Hepatocyte (in vitro differentiated cells): ENCODE measurements around the gene POLR2I. TPM values are rescaled to one million over a fixed set of nuclear protein-coding genes. Genes with fewer than 3 reads are reported as not detected.

Experiments used
- DNase-seq: peaks from one replicate; pipeline ENCODE4 v3.0.0-alpha.2; 2016; ENCODE audit warnings: low spot score
- H2AFZ ChIP-seq: fragments of 200-600 bp; sonication (generic); 2 replicates; pipeline ENCODE4 v1.6.0; 2016; ENCODE audit warnings: antibody characterized with exemption, mild to moderate bottlenecking
- H3K27ac ChIP-seq: fragments of 200-600 bp; sonication (generic); 2 replicates; pipeline ENCODE4 v1.5.1; 2016; ENCODE audit warnings: mild to moderate bottlenecking
- H3K27me3 ChIP-seq: fragments of 200-600 bp; sonication (generic); 2 replicates; pipeline ENCODE4 v1.6.1; 2016
- H3K36me3 ChIP-seq: fragments of 200-600 bp; sonication (generic); replicated peaks from 2 replicates; pipeline ENCODE4 v1.5.1; 2016; ENCODE audit warnings: low read depth; ENCODE audit not compliant: insufficient read depth
- H3K4me1 ChIP-seq: fragments of 200-600 bp; sonication (generic); 2 replicates; pipeline ENCODE4 v1.5.1; 2016; ENCODE audit warnings: mild to moderate bottlenecking, moderate library complexity; ENCODE audit not compliant: insufficient read depth
- H3K4me2 ChIP-seq: fragments of 200-600 bp; sonication (generic); 2 replicates; pipeline ENCODE4 v1.6.0; 2016
- H3K4me3 ChIP-seq: fragments of 200-600 bp; sonication (generic); 2 replicates; pipeline ENCODE4 v1.5.1; 2016; ENCODE audit warnings: mild to moderate bottlenecking
- H3K79me2 ChIP-seq: fragments of 200-600 bp; sonication (generic); 2 replicates; pipeline ENCODE4 v1.6.0; 2017; ENCODE audit warnings: mild to moderate bottlenecking
- H3K9me2 ChIP-seq: fragments of 200-600 bp; sonication (generic); replicated peaks from 2 replicates; pipeline ENCODE4 v1.6.0; 2017; ENCODE audit warnings: mild to moderate bottlenecking; ENCODE audit not compliant: insufficient read depth
- H3K9me3 ChIP-seq: fragments of 200-600 bp; sonication (generic); 2 replicates; pipeline ENCODE4 v1.5.1; 2016; ENCODE audit warnings: low read depth, mild to moderate bottlenecking
- H4K20me1 ChIP-seq: fragments of 200-600 bp; sonication (generic); 2 replicates; pipeline ENCODE4 v1.6.0; 2016; ENCODE audit warnings: mild to moderate bottlenecking; ENCODE audit not compliant: insufficient read depth, poor library complexity, severe bottlenecking
- CTCF ChIP-seq: fragments of 200-600 bp; sonication (generic); IDR thresholded peaks from 2 replicates; pipeline ENCODE4 v1.5.1; 2016; ENCODE audit warnings: antibody characterized with exemption, mild to moderate bottlenecking; ENCODE audit not compliant: poor library complexity
- EZH2 ChIP-seq: fragments of 200-600 bp; sonication (generic); IDR thresholded peaks from 2 replicates; pipeline ENCODE4 v1.6.1; 2016; ENCODE audit warnings: antibody characterized with exemption, mild to moderate bottlenecking, borderline replicate concordance
- EZH2phosphoT487 ChIP-seq: fragments of 200-600 bp; sonication (generic); IDR thresholded peaks from one replicate; pipeline ENCODE4 v1.6.1; 2018; ENCODE audit warnings: antibody characterized with exemption, mild to moderate bottlenecking, low read depth, moderate library complexity; ENCODE audit not compliant: unreplicated experiment, severe bottlenecking
- WGBS: methylation state at CpG from one replicate; pipeline ENCODE4 v1.1.6; 2016; ENCODE audit warnings: low lambda C conversion rate; ENCODE audit errors: missing lambda C conversion rate; 5-methylcytosine and 5-hydroxymethylcytosine counted together
- polyA plus RNA-seq: library from polyadenylated mRNA; unstranded; fragments of >200 nt; fragmentation: Nextera tagmentation; extraction: Ambion mirVana; gene quantifications from 2 replicates; pipeline ENCODE4 v1.2.1, GENCODE V29; 2016
- total RNA-seq: library from RNA; depleted of rRNA; stranded (reverse); fragments of >200 nt; gene quantifications from 2 replicates; pipeline ENCODE4 v1.2.3, GENCODE V29; 2014

Gene POLR2I
- total and polyA plus RNA-seq, 2 experiments from 2014 or later = 19.3 to 115 TPM

- H3K27me3 ChIP-seq = no peaks in the 10 kb centered on the region
- H3K4me1 ChIP-seq = peaks cover 8% of the 10 kb centered on the region
- H3K4me2 ChIP-seq = no peak overlapping the region
- no peak overlapping the region for H3K27ac ChIP-seq
- TF ChIP-seq CTCF (no peak), EZH2phosphoT487 (no peak), EZH2 (no peak)
- no peaks in the 10 kb centered on the region for H3K9me3 ChIP-seq
- H3K79me2 ChIP-seq = peaks cover 12% of the 10 kb centered on the region
- no peak overlapping the region for H2AFZ ChIP-seq
- no peak for DNase-seq
- no peaks in the 10 kb centered on the region for H3K9me2 ChIP-seq
- H4K20me1 ChIP-seq = no peaks in the 10 kb centered on the region
- WGBS = 86% methylated on average over 12 of the region's 13 CpGs
- H3K4me3 ChIP-seq = no peak overlapping the region
- no peaks in the 10 kb centered on the region for H3K36me3 ChIP-seq
Observed at GRCh38 chr19:36111200-36111539, 3.5 kb downstream of the POLR2I start.

GRCh38 chr19:36110487-36111199, 4.0 kb downstream of the POLR2I start, which contains the start of gene OVOL3:
TSS of gene OVOL3 (plus strand) at chr19:36111143. CDS start at chr19:36111203, 60 bp downstream.
- Histone ChIP-seq H3K79me2 (peaks cover 10% of the 10 kb centered on the region), H3K27ac (no peak within 1 kb of the TSS), H3K9me3 (no peaks in the 10 kb centered on the region), H3K36me3 (no peaks in the 10 kb centered on the region), H3K4me2 (no peak within 1 kb of the TSS), H3K4me3 (no peak within 1 kb of the TSS), H2AFZ (no peak within 1 kb of the TSS), H3K27me3 (no peaks in the 10 kb centered on the region), H3K9me2 (no peaks in the 10 kb centered on the region), H3K4me1 (peaks cover 6% of the 10 kb centered on the region), H4K20me1 (no peaks in the 10 kb centered on the region)
- WGBS = 89% methylated on average over 1 of the region's 1 CpG
- DNase-seq = no peak
- TF ChIP-seq CTCF (no peak), EZH2phosphoT487 (no peak), EZH2 (no peak)

- Histone ChIP-seq H3K9me3 (no peaks in the 10 kb centered on the region), H3K36me3 (no peaks in the 10 kb centered on the region), H3K4me2 (no peak overlapping the region), H2AFZ (no peak overlapping the region), H3K79me2 (peaks cover 2% of the 10 kb centered on the region), H3K4me1 (peaks cover 3% of the 10 kb centered on the region), H3K9me2 (no peaks in the 10 kb centered on the region), H3K27me3 (no peaks in the 10 kb centered on the region), H3K27ac (no peak overlapping the region), H4K20me1 (no peaks in the 10 kb centered on the region), H3K4me3 (no peak overlapping the region)
- TF ChIP-seq CTCF (no peak), EZH2phosphoT487 (no peak), EZH2 (no peak)
- no peak for DNase-seq
- 92% methylated on average over 3 of the region's 3 CpGs for WGBS
Observed at GRCh38 chr19:36108684-36109083, 6.0 kb downstream of the POLR2I start.
